NCI-H1092 (cell line): ENCODE data around the gene PHLPP2.
"Not testable (repeated sequence)": the region's sequence is repeated elsewhere in the genome, so short reads cannot be mapped to it uniquely, and the experiment has no call there.

ENCODE experiments used
- DNase-seq: peaks from one replicate; lab custom pipeline; 2025; lab: John Stamatoyannopoulos, UW

The PHLPP2 gene

DNA sequence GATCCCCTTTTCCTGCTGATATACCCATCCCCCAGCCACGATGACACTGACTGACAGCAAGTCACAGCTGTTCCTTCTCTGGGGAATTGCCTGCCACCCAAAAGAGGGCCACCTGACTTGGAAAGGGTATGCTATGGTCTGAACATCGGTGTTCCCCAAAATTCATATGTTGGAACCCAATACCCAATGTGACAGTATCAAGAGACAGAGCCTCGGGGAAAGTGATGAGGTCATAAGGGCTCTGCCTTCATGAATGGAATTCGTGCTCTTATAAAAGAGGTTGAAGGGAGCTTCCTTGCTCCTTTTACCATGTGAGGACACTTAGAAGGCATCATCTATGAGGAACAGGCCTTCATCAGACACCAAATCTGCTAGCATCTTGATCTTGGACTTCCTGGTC, 106.1 kb downstream of the PHLPP2 start:
- no peak for DNase-seq

DNA sequence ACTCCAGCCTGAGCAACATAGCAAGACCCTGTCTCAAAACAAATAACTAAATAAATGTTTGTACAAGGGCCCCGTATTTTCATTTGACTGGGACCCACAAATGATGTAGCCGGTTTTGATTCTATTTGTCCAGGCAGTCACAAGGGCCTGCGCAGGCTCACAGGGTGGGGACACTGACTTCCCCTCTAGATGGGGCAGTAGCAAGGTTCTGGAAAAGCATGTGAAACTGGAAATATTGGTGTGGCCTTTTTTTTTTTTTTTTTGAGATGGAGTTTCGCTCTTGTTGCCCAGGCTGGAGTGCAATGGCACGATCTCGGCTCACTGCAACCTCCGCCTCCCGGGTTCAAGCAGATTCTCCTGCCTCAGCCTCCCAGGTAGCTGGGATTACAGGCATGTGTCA, 109.5 kb downstream of the PHLPP2 start:
- DNase-seq: not testable (repeated sequence)

DNA sequence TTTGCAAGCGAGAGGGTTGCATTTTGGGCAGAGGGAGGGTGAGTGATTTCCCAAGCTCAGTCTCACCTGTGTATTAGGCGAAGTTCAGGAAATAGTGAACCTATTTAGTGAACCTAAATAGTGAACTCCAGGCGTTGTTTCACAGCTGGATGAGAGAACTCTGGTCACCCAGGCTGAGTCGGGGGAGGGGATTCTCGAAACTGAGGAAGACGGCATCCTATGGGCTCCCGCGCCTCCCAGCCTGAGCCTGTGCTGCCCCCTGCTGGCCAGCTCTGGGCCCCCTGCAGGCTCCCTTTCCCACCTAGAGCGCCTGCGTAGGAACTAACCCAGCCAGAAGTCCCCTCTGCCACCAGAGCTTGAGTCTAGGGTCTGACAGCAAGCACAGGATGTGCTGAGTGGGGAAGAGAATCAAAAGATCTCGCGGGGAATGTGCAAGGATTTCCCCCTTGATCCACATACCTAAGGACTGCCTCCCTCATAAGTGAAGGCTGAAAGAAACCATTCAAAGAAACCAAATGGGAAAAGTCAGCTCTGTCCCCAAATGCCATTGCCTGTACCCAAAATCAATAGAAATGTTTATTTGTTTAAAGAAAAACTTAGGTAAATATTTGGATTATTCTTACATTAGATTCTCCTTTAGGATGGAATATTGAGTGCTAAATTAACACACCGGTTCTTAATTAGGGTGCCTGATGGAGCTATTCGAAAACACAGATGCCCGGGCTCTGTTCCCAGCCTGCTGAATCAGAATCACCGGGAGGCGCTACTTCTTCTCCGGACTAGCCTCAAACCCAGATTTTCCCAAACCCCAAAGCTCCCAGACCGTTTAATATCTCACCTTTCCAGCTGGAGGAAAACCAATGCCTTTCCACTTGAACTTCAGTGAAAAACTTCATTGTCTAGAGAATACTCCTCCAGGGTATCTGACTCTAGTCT, 113.3 kb downstream of the PHLPP2 start:
- peak; percentile 55 for DNase-seq

DNA sequence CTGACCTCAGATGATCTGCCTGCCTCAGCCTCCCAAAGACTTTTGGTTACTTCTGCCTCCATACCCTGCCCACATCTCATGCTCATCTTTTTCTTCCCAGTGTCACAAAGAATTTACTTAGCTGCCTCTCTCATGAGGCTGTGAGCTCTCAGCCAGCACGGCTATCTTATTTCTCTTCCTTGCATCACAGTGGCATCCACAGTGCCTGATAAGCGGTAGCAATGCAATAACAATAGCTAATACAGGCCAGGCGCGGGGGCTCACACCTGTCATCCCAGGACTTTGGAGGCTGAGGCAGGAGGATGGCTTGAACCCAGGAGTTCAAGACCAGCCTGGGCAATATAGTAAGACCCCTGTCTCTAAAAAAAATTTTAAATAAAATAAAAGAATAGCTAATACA, 114.1 kb downstream of the PHLPP2 start:
- no peak for DNase-seq

DNA sequence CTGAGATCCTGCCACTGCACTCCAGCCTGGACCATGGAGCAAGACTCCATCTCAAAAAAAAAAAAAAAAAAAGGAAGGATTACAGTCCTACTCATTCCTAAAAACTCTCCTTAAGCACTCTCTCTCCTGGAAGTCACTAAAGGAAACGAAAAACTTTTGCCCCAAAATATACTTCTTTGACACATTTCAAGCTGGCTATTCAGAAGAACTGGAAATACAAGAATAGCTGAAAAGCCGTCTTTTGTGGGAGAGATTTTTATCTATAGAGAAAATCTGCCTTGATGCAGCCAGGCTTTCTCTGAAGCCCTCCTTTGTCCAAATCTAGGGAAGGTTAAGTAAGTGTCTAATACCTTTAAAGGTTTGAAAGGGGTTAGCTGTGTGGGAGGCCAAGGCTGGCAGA, 115.4 kb downstream of the PHLPP2 start:
- DNase-seq: no peak

DNA sequence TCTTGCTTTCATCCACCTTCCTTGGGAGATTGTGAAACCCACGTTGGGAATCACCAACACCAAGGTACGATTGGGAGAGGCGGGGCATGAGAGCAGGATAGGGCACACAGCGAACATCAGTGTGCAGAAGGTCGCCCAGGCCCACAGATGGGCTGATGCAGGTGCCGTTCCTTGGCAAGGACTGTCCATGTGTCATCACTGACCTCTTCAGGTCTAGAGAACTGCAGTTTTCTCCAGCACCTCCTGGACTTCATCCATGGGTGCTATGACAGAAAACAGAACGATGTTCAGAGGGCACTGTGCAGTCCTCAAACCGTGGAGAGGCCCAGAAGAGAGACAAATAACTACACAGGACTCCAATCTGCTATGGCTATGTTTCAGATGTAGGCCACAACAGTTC, 123.7 kb downstream of the PHLPP2 start:
- no peak for DNase-seq

DNA sequence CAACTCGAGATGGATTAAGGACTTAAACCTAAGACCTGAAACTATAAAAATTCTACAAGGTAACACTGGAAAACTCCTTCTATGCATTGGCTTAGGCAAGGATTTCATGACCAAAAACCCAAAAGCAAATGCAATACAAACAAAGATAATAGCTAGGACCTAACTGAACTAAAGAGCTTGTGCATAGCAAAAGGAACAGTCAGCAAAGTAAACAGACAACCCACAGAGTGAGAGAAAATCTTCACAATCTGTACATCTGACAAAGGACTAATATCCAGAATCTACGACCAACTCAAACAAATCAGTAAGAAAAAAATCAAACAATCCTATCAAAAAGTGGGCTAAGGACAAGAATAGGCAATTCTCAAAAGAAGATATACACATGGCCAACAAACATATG, 126.1 kb downstream of the PHLPP2 start:
- not testable (repeated sequence) for DNase-seq

DNA sequence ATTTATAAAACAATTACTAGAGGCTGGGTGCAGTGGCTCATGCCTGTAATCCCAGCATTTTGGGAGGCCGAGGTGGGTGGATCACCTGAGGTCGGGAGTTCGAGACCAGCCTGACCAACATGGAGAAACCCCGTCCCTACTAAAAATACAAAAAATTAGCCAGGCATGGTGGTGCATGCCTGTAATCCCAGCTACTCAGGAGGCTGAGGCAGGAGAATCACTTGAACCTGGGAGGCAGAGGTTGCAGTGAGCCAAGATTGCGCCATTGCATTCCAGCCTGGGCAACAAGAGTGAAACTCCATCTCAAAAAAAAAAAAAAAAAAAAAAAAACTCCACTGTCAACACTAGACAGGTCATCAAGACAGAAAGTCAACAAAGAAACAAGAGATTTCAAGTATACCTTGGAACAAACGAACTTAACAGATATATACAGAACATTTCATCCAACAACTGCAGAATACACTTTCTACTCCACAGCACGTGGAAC, 129.1 kb downstream of the PHLPP2 start:
- not testable (repeated sequence) for DNase-seq
